CD14-positive monocyte (primary cell): ENCODE data around the gene AGXT. TPM values are rescaled to one million over a fixed set of nuclear protein-coding genes. Genes with fewer than 3 reads are reported as not detected.

ENCODE experiments used
- DNase-seq, 3 donors: peaks; one replicate each; pipeline ENCODE4 v3.0.0-alpha.2; 2011 to 2022
- H2AFZ ChIP-seq: 2 replicates; pipeline ENCODE4 v1.6.0; 2012; ENCODE audit warnings: mild to moderate bottlenecking, low read depth, low read length, inconsistent platforms; ENCODE audit not compliant: insufficient read depth, poor library complexity, severe bottlenecking
- H3K27ac ChIP-seq, 2 donors: 1 replicate in 1 of 2; 2 replicates in 1 of 2; pipeline ENCODE4 v1.5.1; 2012 to 2013; ENCODE audit warnings: low read length in 2 of 2, control low read depth in 1 of 2, inconsistent platforms in 1 of 2, low read depth in 1 of 2, mild to moderate bottlenecking in 1 of 2
- H3K27me3 ChIP-seq, 2 donors: one replicate each; pipeline versions ENCODE4 v1.6.0 to v1.6.1; 2011 to 2013; ENCODE audit warnings: low read length in 2 of 2; ENCODE audit not compliant: control insufficient read depth in 2 of 2, insufficient read depth in 2 of 2
- H3K36me3 ChIP-seq, 2 donors: replicated peaks in 1 of 2; 1 replicate in 1 of 2; 2 replicates in 1 of 2; pipeline versions ENCODE4 v1.5.1 to v1.6.1; 2012 to 2013; ENCODE audit warnings: low read length in 2 of 2, control low read depth in 1 of 2, inconsistent platforms in 1 of 2, mild to moderate bottlenecking in 1 of 2; ENCODE audit not compliant: insufficient read depth in 2 of 2, control insufficient read depth in 1 of 2
- H3K4me1 ChIP-seq, 2 donors: 1 replicate in 1 of 2; 2 replicates in 1 of 2; pipeline versions ENCODE4 v1.5.1 to v1.6.1; 2012 to 2013; ENCODE audit warnings: low read length in 2 of 2, control low read depth in 1 of 2, inconsistent platforms in 1 of 2, mild to moderate bottlenecking in 1 of 2, moderate library complexity in 1 of 2; ENCODE audit not compliant: insufficient read depth in 2 of 2, control insufficient read depth in 1 of 2
- H3K4me2 ChIP-seq: replicated peaks from 2 replicates; pipeline ENCODE3; 2012; ENCODE audit warnings: low read length, moderate library complexity, mild to moderate bottlenecking; ENCODE audit not compliant: poor library complexity, severe bottlenecking; ENCODE audit errors: extremely low read depth
- H3K4me3 ChIP-seq, 3 experiments: fragments of 200-600 bp in 1 of 3; sonication (generic) in 1 of 3; replicated peaks in 1 of 3; 1 replicate in 2 of 3; 2 replicates in 1 of 3; pipeline ENCODE4 v1.5.1; 2011 to 2013; ENCODE audit warnings: low read length in 3 of 3, mild to moderate bottlenecking in 3 of 3, control low read depth in 2 of 3, low read depth in 2 of 3, inconsistent platforms in 1 of 3, moderate library complexity in 1 of 3
- H3K79me2 ChIP-seq: 2 replicates; pipeline ENCODE4 v1.6.0; 2012; ENCODE audit warnings: mild to moderate bottlenecking, control low read depth, inconsistent platforms, low read length, moderate library complexity; ENCODE audit not compliant: insufficient read depth
- H3K9ac ChIP-seq: 2 replicates; pipeline ENCODE4 v1.6.0; 2017; ENCODE audit warnings: low read length, mild to moderate bottlenecking; ENCODE audit not compliant: insufficient read depth, poor library complexity, severe bottlenecking
- H3K9me3 ChIP-seq, 2 donors: replicated peaks in 1 of 2; 1 replicate in 1 of 2; 2 replicates in 1 of 2; pipeline versions ENCODE4 v1.5.1 to v1.6.1; 2012 to 2013; ENCODE audit warnings: low read length in 2 of 2, control low read depth in 1 of 2; ENCODE audit not compliant: control insufficient read depth in 1 of 2, insufficient read depth in 1 of 2
- H4K20me1 ChIP-seq: 2 replicates; pipeline ENCODE4 v1.6.0; 2012; ENCODE audit warnings: mild to moderate bottlenecking, low read length, control low read depth, moderate library complexity; ENCODE audit not compliant: insufficient read depth
- H3K27ac Mint-ChIP-seq, 7 donors: one replicate each; pipeline ENCODE4 v1.8.0; 2020; ENCODE audit warnings: mild to moderate bottlenecking in 7 of 7, mixed read lengths in 7 of 7, moderate library complexity in 6 of 7, inconsistent platforms in 2 of 7
- H3K27me3 Mint-ChIP-seq, 3 donors: one replicate each; pipeline ENCODE4 v1.8.0; 2021 to 2022; ENCODE audit warnings: low read depth in 3 of 3, mild to moderate bottlenecking in 3 of 3, mixed read lengths in 3 of 3, moderate library complexity in 3 of 3, inconsistent platforms in 1 of 3
- H3K36me3 Mint-ChIP-seq, 2 donors: one replicate each; pipeline ENCODE4 v1.8.0; 2020; ENCODE audit warnings: mixed read lengths in 2 of 2, inconsistent platforms in 1 of 2, mild to moderate bottlenecking in 1 of 2
- H3K4me1 Mint-ChIP-seq: one replicate; pipeline ENCODE4 v1.8.0; 2020; ENCODE audit warnings: mild to moderate bottlenecking, mixed read lengths
- H3K4me3 Mint-ChIP-seq, 2 donors: one replicate each; pipeline ENCODE4 v1.8.0; 2020; ENCODE audit warnings: mild to moderate bottlenecking in 2 of 2, mixed read lengths in 2 of 2, moderate library complexity in 1 of 2
- H3K9me3 Mint-ChIP-seq, 7 donors: one replicate each; pipeline ENCODE4 v1.8.0; 2020 to 2022; ENCODE audit warnings: mixed read lengths in 7 of 7, mild to moderate bottlenecking in 6 of 7, moderate library complexity in 6 of 7, inconsistent platforms in 2 of 7
- CTCF ChIP-seq: fragments of 200-600 bp; IDR thresholded peaks from one replicate; pipeline ENCODE4 v1.8.0; 2022; ENCODE audit warnings: antibody characterized with exemption, mild to moderate bottlenecking
- WGBS: methylation state at CpG from one replicate; pipeline ENCODE4 v1.1.5; 2013; ENCODE audit warnings: missing lambda C conversion rate; ENCODE audit not compliant: insufficient coverage; 5-methylcytosine and 5-hydroxymethylcytosine counted together
- intact Hi-C, 2 donors: fragments of 100-400 bp; cut with micrococcal nuclease; formaldehyde crosslinking; loops; one replicate each; pipeline versions ENCODE4 v1.15.0 to v1.15.1; 2023
- polyA plus RNA-seq, 3 donors: library from polyadenylated mRNA; depleted of rRNA in 1 of 3; unstranded in 2 of 3; stranded (reverse) in 1 of 3; fragments of 300-500 nt in 2 of 3; fragments of >200 nt in 1 of 3; fragmentation: Illumina TruSeq in 2 of 3; gene quantifications; 1 replicate in 2 of 3; 2 replicates in 1 of 3; pipeline ENCODE4 v1.2.3, GENCODE V29; 2012 to 2021

Gene AGXT
- polyA plus RNA-seq, 3 donors = not detected

DNA sequence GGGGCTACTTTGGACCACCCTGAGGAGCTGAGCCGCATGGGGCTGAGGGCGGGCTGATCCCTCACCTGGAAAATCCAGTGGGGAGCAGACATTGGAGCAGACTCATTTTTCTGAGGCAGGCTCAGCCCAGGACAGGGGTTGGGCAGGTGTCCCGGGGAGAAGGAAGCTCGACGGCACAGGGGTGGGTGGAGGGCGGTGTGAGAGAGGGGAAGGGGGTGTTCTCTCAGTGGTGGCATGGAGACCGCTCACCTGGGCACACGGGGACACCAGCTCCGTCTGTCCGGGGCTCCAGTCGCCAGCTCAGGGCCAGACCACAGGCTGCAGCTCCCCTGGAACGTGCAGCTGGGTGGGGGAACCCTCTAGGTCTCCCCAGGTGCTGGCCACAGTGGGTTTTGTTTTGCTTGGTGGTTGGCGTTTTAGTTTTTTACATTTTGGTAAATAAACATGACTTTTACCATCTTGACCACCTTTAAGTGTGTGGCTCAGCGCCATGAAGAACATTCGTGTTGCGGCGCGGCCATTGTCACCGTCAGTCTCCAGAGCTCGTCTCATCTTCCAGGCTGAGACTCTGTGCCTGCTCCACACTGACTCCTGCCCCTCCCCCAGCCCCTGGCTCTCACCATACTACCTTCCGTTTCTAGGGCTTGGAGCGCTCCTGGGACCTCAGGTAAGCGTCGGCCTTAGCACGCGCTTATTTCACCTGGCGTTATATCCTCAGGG lies 31.7 kb downstream of the AGXT start:
- Histone ChIP-seq H3K4me3 (no peak overlapping the region), H3K36me3 (no peaks in the 10 kb centered on the region), H3K79me2 (no peaks in the 10 kb centered on the region), H3K27ac (no peak overlapping the region), H3K4me2 (no peak overlapping the region), H3K4me1 (no peaks in the 10 kb centered on the region), H3K9ac (no peak overlapping the region), H3K9me3 (no peaks in the 10 kb centered on the region), H4K20me1 (no peaks in the 10 kb centered on the region), H2AFZ (no peak overlapping the region), H3K27me3 (no peaks in the 10 kb centered on the region)
- TF ChIP-seq CTCF = no peak
- H3K4me1 Mint-ChIP-seq = no peaks in the 10 kb centered on the region
- peaks cover 0 to 6% (median 0%) of the 10 kb centered on the region in 7 donors for H3K9me3 Mint-ChIP-seq
- DNase-seq = no peak
- no peak overlapping the region for H3K4me3 Mint-ChIP-seq
- peak overlapping the region in 1 of 7 donors; percentile 48 for H3K27ac Mint-ChIP-seq
- peaks cover 4 to 6% (median 4%) of the 10 kb centered on the region in 3 donors for H3K27me3 Mint-ChIP-seq
- intact Hi-C loops = no loop called here
- WGBS = 91% methylated on average over 9 of the region's 27 CpGs
- H3K36me3 Mint-ChIP-seq = no peaks in the 10 kb centered on the region

DNA sequence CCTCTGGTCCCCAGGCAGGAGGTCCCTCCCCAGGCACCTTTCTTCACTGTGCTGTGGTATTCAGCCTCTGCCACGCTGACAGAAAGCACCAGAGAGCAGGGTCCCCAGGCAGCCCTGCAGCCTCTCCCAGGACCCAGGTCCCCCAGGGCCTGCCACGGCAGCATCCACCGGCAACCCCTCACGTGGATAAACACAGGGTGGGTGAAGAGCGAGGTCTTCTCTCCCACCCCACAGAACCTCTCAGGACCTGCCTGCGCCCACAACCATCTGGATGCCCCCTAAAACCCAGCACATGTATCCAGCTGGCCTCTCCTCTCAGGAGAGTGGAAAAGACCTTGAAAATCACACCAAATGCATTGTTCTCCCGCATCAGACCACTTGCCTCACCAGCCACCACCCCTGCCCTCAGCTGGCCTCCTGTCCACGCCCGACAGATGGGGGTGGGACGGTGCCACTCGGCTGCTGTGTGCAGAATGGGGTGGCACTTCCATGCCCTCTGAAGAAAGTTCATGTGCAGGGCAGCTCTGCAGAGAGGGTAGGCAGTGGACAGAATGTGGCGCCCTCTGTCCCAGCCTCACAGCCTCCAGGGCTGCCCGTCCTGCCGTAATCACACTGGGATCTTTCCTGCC lies 33.5 kb downstream of the AGXT start:
- no peaks in the 10 kb centered on the region for H3K36me3 Mint-ChIP-seq
- H3K4me3 Mint-ChIP-seq = no peak overlapping the region
- TF ChIP-seq CTCF = no peak
- intact Hi-C loops = no loop called here
- no peak for DNase-seq
- no peak overlapping the region for H3K27ac ChIP-seq
- H3K79me2 ChIP-seq = no peaks in the 10 kb centered on the region
- H3K27ac Mint-ChIP-seq = no peak overlapping the region
- H3K27me3 ChIP-seq = no peaks in the 10 kb centered on the region
- H3K27me3 Mint-ChIP-seq = peaks cover 4 to 11% (median 5%) of the 10 kb centered on the region in 3 donors
- H3K4me1 ChIP-seq = no peaks in the 10 kb centered on the region
- peaks cover 0 to 6% (median 0%) of the 10 kb centered on the region in 7 donors for H3K9me3 Mint-ChIP-seq
- no peaks in the 10 kb centered on the region for H3K4me1 Mint-ChIP-seq
- no peak overlapping the region for H2AFZ ChIP-seq
- H3K4me3 ChIP-seq = no peak overlapping the region
- H3K4me2 ChIP-seq = no peak overlapping the region
- no peaks in the 10 kb centered on the region for H3K9me3 ChIP-seq
- WGBS = 91% methylated on average over 10 of the region's 14 CpGs
- H3K9ac ChIP-seq = no peak overlapping the region
- H4K20me1 ChIP-seq = no peaks in the 10 kb centered on the region
- no peaks in the 10 kb centered on the region for H3K36me3 ChIP-seq
